Activated naive CD4-positive, alpha-beta T cell treated with anti-CD3 and anti-CD28 coated beads, Interleukin-2, amount 50 U/mL, for 16 hours (primary cell): Measurements from ENCODE around the gene MRS2.

ENCODE experiments used
- DNase-seq: peaks from one replicate; pipeline ENCODE4 v3.0.0-alpha.2; 2020

The MRS2 gene

DNA sequence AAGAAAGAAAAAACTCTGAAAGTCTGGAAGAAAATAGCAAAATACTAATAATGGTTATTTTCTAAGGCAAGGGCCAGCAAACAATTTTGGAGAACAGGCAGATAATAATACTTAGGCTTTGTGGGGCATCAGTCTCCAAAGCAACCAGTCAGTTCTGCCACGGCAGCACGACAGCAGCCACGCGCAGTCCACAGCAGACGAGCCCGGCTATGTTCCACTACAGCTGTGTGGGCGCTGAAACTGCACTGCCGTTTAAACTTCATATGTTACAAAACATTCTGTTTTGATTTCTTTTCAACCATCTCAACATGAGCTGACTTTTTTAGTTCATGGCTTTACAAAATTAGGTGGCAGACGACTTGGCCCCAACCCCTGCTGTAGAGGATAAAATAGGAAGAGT lies 29.9 kb downstream of the MRS2 start:
- no peak for DNase-seq

DNA sequence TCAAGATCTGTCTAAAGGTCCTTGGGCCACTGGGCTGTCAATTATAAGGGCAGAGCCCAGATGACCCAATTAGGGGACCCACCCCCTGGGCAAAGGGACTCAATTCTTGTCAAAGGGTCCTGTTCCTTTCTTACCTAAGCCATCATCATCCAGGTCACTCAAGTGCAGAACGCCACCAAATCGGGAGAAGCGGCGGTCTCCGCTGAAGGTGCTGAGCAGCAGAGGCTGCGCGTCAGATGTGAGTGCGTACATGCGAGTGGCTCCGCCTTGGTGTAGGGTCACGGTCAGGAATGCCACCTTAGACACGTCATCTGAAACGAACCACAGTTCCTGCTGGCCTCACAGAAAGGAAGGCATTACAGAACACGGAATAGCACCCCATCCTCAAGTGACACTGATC lies 34.2 kb downstream of the MRS2 start:
- no peak for DNase-seq

DNA sequence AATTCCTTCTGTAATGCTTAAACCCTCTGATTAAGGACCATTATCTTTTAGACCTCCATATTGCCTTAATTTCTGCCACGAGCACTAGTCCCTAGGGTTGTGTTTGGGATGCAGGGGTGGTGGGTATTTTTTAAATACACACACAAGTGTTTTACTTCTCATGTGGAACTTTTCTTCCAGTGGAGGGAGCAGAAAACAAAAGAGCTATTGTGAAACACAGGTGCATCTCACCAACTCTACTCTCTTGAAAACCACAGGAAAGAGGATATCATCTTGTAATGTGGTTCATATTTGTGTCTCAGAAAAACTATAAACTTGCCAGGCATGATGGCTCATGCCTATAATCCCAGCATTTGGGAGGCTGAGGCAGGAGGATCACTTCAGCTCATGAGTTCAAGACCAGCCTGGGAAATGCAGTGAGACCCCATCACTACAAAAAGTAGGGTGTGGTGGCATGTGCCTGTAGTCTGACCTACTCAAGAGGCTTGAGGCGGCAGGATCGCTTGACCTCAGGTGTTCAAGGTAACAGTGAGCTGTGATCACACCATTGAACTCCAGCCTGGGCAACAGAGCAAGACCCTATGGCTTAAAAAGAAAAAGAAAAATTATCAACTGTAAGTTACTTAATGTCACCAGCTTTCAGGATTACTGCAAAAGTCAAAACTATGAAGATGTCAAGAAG lies 37.3 kb downstream of the MRS2 start:
- no peak for DNase-seq

DNA sequence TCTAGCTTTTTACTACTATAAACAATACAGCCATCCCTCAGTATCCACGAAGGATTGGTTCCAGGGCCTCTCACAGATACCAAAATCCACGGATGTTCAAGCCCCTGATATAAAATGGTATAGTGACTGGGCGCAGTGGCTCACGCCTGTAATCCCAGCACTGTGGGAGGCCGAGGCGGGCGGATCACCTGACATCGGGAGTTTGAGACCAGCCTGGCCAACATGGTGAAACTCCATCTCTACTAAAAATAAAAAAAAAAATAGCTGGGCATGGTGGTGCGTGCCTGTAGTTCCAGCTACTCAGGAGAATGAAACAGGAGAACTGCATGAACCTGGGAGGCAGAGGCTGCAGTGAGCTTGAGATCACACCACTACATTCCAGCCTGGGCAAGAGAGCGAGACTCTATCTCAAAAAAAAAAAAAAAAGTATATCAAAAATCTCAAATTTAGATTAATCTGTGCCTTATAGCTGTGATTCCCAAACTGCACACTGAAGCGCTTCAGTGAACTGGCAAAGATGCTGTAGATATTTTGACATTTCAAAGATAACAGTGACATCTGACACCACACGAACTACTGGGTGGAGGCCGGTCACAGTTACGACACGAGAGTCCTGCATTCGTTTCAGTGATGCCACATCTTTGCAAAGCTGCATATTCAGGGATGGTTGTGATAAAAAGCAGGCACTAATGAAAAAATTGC lies 38.3 kb downstream of the MRS2 start:
- no peak for DNase-seq

DNA sequence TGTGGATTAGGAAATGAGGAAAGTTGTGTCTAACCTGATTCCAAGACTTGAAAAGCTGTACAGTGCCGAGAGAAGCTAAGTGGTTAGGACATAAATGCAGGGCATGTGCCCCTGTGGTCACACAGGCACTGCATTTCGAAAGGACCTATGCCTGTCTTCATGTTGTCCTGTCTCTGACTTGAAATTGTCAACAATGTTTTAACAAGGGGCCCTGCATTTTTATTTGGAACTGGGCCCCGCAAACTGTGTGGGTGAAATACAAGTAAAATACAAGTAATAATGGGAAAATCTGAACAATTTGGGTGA lies 38.8 kb downstream of the MRS2 start:
- no peak for DNase-seq

DNA sequence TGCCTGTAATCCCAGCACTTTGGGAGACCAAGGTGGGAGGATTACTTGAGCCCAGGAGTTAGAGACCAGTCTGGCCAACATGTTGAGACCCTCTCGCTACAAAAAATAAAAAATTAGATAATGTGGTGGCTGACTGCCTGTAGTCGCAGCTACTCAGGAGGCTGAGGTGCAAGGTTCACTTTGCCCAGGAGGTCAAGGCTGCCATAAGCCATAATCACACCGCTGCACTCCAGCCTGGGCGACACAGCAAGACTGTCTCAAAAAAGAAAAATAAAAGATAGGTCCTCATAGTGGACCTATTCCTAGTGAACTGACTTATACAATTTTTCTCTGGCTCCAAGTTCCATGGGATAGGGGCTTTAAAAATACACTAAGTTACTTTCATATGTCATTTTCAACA lies 41.9 kb downstream of the MRS2 start:
- no peak for DNase-seq

DNA sequence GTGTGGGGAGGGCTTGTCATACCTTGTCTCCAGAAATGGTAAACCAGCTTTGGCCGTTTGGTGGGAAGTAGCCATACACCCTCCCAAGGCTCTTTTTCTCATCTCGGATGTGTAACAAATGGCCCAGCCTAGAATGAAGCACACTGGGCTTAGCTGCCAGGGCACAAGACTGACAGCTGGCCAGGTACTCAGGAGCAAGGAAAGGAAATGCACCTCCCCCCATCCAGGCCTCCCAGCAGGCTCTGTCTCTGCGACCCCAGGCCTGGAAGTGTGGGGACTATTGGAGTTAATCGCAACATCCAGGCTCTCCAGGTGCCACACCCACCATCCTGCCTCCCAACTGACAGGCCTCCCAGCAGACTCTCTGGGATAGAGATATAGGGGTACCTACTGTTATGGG lies 43.0 kb downstream of the MRS2 start:
- no peak for DNase-seq

DNA sequence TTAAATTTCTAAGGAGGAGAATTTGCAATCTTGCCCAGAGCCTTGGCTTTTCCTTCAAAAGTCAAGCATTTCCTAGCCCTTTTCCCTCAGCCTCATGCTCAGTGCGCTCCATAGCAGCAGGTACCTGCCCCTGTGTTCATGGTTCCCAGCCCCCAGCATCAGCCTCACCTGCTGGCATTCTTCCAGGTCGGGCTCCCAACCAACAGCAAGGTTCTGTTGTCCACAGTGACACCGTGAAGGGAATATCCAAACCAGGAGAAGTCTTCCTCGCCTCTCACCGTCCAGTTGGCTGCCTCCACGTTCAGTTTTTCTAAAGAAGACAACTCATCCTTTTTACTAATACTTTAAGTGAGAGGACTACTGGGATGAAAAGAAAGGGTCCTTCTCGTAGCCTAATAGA lies 43.9 kb downstream of the MRS2 start:
- no peak for DNase-seq

DNA sequence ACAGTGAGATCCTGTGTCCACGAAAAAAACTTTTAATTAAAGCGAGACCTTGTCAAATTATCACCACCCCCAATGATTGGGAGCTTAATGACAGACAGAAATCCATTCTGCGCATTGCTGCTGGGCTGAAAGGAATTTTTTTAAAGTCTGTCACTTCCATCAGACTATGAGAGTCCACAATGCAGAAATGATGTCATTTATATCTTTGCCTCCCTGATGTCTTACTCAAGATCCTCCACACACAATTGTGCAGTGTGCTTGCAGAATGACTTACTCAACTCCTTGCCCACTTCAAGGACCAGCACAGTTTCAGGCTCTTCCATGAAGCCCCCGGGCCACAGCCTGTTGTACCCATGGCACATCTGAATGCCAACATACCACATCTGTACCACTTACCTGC lies 45.7 kb downstream of the MRS2 start:
- DNase-seq = no peak

DNA sequence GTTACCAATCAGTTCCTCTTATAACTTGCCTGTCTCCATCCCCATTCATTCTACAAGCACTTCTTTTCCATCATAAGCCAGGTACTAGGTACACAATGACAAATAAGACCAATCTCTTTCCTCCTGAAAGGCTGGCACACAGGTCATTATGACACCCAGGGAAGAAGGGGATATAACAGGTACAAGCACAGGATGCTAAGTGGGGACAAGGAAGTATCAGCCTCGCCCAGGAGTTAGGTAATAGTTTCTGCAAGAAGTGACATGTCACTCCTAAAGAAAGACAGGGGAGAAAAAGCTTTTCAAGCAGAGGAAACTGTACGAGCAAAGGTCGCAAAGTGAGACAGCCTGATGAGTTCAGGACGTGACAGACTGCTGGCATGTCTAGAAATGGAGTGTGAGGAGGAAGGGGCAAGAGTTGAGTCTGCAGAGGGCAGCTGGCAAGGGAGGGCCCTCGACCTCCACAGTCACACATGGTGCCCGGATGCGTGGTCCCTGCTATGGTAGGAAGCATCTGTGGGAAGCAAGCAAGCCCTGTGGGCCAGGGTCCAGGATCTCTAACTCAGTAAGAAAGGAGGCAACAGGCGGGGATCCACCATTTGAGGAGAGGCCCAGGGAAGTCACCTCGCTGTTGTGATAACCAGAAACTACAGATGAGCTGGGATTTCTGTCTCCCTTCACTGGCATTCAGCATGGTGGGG lies 46.2 kb downstream of the MRS2 start:
- DNase-seq = no peak

DNA sequence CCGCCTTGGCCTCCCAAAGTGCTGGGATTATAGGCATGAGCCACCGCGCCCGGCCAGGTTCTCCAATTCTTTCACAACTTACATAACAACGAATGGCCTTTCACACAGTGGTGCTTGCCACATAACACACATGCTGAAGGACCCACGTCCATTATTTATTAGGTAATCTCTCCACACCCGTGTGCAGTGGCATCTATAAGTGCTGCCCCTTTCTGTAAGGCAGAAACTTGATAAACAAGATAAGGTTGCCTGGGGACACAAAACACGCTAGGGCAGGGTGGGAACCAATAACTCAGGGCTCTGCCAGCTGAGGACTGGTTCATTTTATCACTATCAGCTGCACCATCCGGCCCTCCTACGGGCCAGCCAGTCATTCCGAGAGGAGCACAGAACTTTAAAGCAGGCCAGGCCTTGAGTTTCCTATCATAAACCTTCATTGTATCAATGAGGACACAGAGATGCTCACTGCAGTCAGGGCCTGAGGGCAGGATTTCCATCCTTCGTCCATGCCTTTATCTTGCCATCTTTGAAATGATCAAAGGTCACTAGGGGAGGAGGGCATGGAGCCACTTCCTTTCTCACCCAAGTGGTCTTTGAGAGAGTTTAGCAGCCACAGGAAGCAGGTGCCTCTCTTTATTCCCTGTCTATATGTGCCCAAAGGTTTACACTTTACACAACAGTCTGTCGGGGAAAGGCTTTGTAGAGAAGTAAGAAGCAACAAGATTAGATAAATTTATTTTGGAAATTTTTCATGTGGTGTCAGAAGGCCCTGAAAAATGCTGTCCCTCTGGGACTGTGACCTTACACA lies 49.0 kb downstream of the MRS2 start:
- no peak for DNase-seq

DNA sequence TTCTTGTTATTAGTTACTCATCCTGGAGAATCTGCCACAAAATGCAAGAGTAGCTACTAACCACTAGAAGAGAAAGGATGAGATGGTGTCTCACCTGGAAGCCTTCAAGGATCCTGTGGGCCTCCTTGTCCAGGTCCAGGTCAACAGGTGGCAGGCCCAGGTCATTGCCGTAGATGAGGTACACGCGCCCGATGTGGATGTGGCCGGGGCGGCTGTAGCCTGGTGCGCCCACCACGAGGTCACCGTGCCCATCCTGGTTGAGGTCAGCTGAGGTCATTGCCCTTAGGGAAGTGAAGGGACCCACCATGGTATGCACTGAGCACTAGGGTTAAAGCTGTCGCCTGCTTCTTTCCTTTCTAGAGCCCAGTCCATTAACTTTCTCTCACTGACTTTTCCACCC lies 51.2 kb downstream of the MRS2 start:
- DNase-seq = no peak

DNA sequence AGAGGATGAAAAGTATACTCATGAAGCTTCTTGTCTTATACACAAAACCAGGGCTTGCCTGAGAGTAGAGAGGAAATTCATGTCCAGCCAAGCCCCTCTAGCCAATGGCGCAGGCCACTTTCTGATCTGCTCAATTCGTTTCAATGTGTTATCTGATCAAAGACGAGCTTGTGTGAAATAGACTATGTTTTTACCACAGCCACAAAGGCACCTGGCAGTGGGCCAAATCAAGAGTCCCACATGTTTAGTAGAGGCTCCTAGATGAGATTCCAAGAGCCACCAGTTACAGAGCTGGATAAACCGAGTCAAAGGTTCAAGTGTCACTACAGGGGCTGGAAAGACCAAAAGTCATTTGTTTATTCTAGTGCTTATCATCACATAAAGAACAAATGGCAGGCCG lies 51.7 kb downstream of the MRS2 start:
- no peak for DNase-seq

DNA sequence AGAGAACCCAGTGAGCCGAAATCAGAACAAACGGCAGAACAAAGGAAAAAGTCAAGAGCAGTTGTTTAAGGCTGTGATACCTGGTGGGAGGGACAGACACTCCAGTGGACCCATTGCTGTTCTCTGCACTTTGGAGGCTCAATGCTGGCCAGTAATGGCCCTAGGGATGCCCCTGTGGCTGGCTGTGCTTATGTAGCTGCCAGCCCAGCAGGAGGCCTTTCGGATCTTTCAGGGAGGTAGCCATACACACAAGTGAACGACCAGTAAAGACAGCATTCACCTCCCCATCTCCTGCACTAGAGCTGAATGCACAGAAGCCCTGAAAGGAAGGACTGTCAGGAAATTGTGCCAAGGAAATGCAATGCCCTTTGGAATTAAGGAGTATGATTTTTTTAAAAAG lies 52.3 kb downstream of the MRS2 start:
- no peak for DNase-seq

DNA sequence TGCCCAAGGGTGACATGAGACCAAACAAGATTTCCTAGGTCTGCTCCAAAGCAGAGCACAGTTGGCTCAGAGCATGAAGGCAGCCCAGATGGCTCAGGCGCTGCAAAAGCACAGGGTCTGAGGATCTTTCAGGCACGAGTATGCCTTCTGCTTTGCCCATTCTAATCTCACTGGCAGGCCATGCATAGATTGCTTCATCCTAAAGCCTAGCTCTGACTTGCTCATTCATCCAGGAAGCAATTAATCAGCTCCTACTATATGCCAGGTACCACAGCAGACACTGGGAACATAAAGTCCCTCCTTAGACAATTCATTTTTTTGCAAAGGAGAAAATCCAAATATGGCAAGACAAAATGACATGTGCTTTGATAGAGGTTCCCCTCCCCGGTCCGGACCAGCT lies 55.4 kb downstream of the MRS2 start:
- DNase-seq = no peak

DNA sequence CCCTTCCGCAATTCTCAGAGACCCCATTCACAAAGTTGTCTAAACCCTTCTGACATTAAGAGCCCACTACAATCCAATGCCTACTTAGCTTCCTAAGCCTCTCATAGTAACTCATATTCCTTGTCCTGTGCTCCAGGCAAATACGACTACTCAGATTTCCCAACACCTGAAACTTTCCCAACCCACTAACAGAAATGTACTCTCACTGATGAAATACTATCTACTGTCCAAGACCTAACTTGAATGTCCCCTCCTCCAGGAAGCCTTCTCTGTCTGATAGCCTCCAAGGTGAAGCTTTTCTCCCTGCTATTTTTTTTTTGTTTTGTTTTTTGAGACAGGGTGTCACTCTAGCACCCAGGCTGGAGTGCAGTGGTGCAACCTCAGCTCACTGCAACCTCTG lies 56.2 kb downstream of the MRS2 start:
- no peak for DNase-seq

DNA sequence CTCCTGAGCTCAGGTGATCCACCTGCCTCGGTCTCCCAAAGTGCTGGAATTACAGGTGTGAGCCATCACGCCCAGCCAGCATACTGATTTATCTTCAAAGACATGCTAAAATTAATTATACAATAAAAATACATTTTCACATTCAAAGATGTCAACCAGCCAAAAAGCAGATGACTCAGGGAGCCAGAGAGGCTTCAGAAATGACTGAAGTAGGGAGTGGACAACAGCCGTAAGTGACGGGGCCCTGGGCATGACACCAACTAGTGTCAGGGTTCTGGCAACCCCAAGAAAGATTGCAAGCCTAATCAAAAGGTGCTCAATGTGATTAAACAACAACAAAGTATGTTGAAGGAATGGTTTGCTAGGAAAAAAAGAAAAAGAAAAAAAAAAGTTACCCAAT lies 58.2 kb downstream of the MRS2 start:
- DNase-seq = no peak

DNA sequence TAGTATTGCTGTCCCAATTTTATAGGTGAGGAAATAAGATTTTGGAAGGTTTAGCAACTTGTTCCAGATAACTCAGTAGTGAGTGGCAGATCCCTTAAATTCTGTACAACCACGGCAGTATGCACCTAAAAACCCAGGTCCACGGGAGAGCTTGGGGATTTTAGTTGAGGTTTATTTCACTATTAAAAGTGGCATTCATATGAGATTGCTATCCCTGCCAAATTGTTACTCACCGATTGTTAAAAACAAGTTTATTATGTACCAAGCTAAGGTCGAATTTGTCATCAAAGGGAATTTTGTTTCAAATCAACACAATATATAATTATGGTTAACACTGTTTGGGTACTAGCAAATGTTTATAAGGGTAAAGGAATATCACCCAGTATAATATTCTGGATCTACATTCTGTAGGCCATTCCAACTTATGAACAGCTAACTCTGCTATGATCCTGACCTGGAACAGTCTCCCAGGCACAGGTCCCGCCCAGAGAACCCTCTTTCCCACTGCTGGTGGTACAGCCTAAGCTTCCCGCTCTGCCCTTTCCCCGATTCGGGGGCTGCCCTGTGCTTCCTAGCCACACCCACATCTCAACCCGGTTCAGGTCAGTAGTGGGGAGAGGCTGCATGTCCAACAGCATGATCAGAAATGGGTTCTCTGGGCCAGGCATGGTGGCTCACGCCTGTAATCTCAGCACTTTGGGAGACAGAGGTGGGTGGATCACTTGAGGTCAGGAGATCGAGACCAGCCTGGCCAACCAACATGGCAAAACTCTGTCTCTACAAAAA lies 61.7 kb downstream of the MRS2 start:
- no peak for DNase-seq

DNA sequence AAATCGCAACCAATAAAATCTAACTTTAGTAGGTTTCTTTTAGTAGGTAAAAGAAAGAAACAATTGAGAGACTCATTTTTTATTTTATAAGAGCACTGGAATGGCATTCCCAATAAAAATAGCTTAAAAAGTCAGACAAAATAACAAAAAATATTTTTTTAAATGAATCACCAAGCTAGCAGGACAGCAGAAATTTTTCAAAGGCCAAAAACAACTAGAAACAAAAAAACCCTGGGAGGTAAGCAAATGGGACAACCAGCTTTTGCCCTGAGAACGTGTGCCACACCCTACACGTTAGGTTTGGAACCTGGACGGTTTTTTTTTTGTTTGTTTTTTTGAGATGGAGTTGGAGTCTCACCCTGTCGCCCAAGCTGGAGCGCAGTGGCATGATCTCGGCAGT lies 67.1 kb downstream of the MRS2 start:
- no peak for DNase-seq

DNA sequence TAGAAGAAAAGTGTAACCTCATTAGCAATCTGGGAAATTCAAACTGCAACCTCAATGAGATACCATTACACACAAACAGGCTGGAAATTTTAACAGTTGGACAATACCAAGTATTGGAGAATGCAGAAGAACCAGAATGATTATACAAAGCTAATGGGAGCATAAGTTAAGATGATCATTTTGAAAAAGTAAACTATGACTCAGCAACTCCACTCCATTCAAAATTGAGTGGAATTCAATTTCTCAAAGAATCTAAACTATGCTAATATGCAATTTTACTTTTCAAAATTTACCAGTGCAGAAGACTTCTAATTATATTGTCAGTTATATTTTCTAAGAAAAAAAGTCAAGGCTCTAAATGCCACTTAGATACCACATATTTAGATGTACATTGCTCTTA lies 69.4 kb downstream of the MRS2 start:
- DNase-seq = no peak
